HepG2 (cell line): ENCODE measurements around the gene ATP10A. TPM values are rescaled to one million over a fixed set of nuclear protein-coding genes. Genes with fewer than 3 reads are reported as not detected.

Experiments used
- polyA plus RNA-seq, 8 experiments: library from polyadenylated mRNA; depleted of rRNA in 3 of 8; stranded (reverse) in 7 of 8; unstranded in 1 of 8; fragments of >200 nt; fragmentation: Illumina TruSeq in 4 of 8; extraction: Trizol in 4 of 8; gene quantifications; 2 replicates each; pipeline versions ENCODE4 v1.2.1 to v1.2.3, GENCODE V29; 2011 to 2016; ENCODE audit warnings: low read depth in 4 of 8, missing spikeins in 1 of 8, mixed read lengths in 1 of 8; ENCODE audit not compliant: insufficient read depth in 1 of 8
- total RNA-seq, 5 experiments: library from RNA; depleted of rRNA; stranded (reverse); fragments of >200 nt; fragmentation: Illumina TruSeq; extraction: Trizol; gene quantifications; 2 replicates each; pipeline ENCODE4 v1.2.3, GENCODE V29; 2016; ENCODE audit warnings: low read depth in 1 of 5
- TF ChIP-seq, protein P1 (sequence below): sonication (generic); formaldehyde crosslinking; IDR thresholded peaks from 2 replicates; pipeline ENCODE4 v1.4.0; 2020; ENCODE audit warnings: mild to moderate bottlenecking, missing genetic modification reagents

Gene ATP10A
- total and polyA plus RNA-seq, 2 of the 13 experiments (the other 11 are each of a cell fraction or from before 2014, with no cell fraction given): 0.58 to 4.2 TPM

DNA sequence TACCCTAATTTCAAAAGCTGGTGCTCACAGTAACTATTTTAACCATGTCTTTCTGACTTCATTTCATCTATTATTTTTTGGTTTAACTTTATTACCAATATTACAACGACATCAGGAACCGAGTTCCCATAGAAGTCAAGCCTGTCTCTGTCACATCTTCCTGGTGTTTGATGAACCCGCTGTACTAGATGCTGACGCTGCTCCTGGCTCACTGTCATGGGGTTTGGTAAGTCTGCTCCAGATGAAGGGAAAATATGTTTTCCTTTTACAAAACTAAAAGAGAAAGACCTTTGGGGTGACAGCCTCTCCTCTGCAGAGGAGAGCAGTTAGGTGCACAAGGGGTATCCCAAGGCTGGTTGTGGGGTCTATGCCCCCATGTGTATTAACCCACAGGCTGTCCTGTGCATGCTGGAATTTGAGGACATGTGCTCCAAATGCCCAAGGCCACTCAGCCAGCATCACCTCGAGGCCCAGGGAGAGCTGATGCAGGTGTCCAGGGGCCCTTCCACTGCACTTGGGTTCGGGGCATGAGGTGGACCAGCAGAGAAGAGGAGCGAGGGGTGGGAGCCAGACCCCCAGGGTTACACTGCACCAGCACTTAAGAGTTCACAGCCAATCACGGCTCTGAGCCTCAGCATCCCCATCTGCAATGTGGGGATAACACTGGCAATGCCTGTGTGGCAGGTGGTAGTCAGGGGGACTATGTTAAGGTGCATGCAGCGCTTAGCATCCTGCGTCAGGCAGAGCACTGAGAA is 62.2 kb downstream of the ATP10A start (continued):
- TF ChIP-seq, protein P1, sequence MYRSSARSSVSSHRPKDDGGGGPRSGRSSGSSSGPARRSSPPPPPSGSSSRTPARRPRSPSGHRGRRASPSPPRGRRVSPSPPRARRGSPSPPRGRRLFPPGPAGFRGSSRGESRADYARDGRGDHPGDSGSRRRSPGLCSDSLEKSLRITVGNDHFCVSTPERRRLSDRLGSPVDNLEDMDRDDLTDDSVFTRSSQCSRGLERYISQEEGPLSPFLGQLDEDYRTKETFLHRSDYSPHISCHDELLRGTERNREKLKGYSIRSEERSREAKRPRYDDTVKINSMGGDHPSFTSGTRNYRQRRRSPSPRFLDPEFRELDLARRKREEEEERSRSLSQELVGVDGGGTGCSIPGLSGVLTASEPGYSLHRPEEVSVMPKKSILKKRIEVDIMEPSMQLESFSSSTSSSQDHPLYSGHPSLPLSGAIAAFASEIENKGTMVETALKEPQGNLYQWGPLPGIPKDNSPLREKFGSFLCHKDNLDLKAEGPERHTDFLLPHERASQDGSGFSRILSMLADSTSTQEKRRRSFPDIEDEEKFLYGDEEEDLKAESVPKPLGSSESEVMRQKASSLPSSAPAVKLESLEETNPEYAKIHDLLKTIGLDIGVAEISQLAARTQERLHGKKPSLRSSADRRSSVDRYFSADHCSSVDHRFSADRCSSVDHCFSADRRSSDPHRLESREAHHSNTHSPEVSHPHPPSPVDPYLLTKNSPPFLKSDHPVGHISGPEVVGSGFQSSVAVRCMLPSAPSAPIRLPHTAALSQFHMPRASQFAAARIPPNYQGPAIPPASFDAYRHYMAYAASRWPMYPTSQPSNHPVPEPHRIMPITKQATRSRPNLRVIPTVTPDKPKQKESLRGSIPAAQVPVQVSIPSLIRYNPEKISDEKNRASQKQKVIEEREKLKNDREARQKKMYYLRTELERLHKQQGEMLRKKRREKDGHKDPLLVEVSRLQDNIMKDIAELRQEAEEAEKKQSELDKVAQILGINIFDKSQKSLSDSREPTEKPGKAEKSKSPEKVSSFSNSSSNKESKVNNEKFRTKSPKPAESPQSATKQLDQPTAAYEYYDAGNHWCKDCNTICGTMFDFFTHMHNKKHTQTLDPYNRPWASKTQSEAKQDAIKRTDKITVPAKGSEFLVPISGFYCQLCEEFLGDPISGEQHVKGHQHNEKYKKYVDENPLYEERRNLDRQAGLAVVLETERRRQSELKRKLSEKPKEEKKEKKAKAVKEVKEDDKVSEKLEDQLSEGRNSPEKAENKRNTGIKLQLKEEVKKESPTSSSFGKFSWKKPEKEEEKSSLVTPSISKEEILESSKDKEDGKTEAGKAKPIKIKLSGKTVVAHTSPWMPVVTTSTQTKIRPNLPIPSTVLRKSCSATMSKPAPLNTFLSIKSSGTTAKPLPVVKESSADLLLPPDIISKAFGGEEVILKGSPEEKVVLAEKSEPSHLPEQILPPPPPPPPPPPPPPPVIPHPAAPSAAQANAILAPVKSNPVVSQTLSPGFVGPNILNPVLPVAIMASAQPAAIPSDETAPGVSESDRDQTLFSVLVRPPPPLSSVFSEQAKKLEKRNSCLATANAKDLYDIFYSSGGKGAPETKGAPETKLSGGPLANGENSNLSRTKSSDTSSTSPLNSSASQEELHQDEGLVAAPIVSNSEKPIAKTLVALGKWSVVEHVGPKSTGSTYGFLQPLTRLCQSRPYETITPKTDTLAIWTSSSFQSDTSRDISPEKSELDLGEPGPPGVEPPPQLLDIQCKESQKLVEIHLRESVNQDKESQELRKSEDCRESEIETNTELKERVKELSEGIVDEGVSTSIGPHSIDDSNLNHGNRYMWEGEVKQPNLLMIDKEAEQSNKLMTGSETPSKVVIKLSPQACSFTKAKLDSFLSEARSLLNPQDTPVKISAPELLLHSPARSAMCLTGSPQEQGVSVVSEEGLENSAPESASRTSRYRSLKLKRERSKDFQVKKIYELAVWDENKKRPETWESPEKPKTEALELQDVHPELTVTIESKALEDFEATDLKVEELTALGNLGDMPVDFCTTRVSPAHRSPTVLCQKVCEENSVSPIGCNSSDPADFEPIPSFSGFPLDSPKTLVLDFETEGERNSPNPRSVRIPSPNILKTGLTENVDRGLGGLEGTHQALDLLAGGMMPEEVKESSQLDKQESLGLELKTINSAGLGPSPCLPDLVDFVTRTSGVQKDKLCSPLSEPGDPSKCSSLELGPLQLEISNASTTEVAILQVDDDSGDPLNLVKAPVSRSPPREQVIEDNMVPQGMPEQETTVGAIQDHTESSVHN: no peak
- TF ChIP-seq, all 625 proteins: peak for 0
